Sigmoid colon (tissue), 7 donors: ENCODE measurements around the gene KLF16. TPM values are rescaled to one million over a fixed set of nuclear protein-coding genes. Genes with fewer than 3 reads are reported as not detected.

Source experiments
- DNase-seq: peaks from one replicate; pipeline ENCODE4 v3.0.0-alpha.2; 2019
- H3K27ac ChIP-seq, 4 donors: fragments of 200-600 bp; sonication (generic); one replicate each; pipeline ENCODE4 v1.5.1; 2016 to 2019; ENCODE audit warnings: mild to moderate bottlenecking in 1 of 4
- H3K27me3 ChIP-seq, 3 donors: fragments of 200-600 bp; sonication (generic); one replicate each; pipeline ENCODE4 v1.5.1; 2019; ENCODE audit warnings: mild to moderate bottlenecking in 1 of 3
- H3K36me3 ChIP-seq, 4 donors: fragments of 200-600 bp; sonication (generic); one replicate each; pipeline ENCODE4 v1.5.1; 2016 to 2019
- H3K4me1 ChIP-seq, 4 donors: fragments of 200-600 bp; sonication (generic); one replicate each; pipeline ENCODE4 v1.5.1; 2017 to 2019
- H3K4me3 ChIP-seq, 4 donors: fragments of 200-600 bp; sonication (generic); one replicate each; pipeline ENCODE4 v1.5.1; 2017 to 2019; ENCODE audit warnings: mild to moderate bottlenecking in 2 of 4, moderate library complexity in 1 of 4
- H3K9me3 ChIP-seq, 4 donors: fragments of 200-600 bp in 3 of 4; sonication (generic) in 3 of 4; one replicate each; pipeline versions ENCODE4 v1.5.1 to v1.6.1; 2013 to 2019
- CTCF ChIP-seq, 4 experiments: fragments of 450-650 bp in 3 of 4; fragments of 200-600 bp in 1 of 4; IDR thresholded peaks; one replicate each; pipeline ENCODE4 v1.5.1; 2016 to 2019; ENCODE audit warnings: antibody characterized with exemption in 4 of 4, mild to moderate bottlenecking in 3 of 4, moderate library complexity in 2 of 4
- EP300 ChIP-seq, 4 donors: sonication (generic); formaldehyde crosslinking; IDR thresholded peaks; one replicate each; pipeline ENCODE4 v1.6.1; 2017; ENCODE audit warnings: antibody characterized with exemption in 4 of 4
- POLR2A ChIP-seq, 2 donors: fragments of 450-650 bp; IDR thresholded peaks; one replicate each; pipeline ENCODE4 v1.6.1; 2016; ENCODE audit warnings: antibody characterized with exemption in 2 of 2, mild to moderate bottlenecking in 2 of 2, moderate library complexity in 2 of 2
- POLR2AphosphoS5 ChIP-seq, 4 donors: sonication (generic); formaldehyde crosslinking; IDR thresholded peaks; one replicate each; pipeline ENCODE4 v1.6.1; 2017; ENCODE audit warnings: antibody characterized with exemption in 4 of 4
- WGBS, 2 donors: extraction: QIAGEN DNeasy Blood & Tissue Kit; methylation state at CpG; one replicate each; pipeline ENCODE4 v1.1.7; 2013; 5-methylcytosine and 5-hydroxymethylcytosine counted together
- intact Hi-C: fragments of 100-400 bp; cut with DNase I; formaldehyde crosslinking; loops from one replicate; pipeline ENCODE4 v1.15.1; 2023
- polyA plus RNA-seq, 3 donors: library from polyadenylated mRNA; stranded (reverse); fragments of 200-250 nt; gene quantifications; one replicate each; pipeline ENCODE4 v1.2.3, GENCODE V29; 2013
- total RNA-seq, 4 donors: library from RNA; depleted of rRNA; stranded (reverse); fragments of >200 nt; gene quantifications; one replicate each; pipeline ENCODE4 v1.1.0, GENCODE V29; 2016
- donor health status: healthy with polysubstance abuse.
- donor health status: Bipolar disorder and iron deficiency.
- donor health status: healthy.

KLF16 gene
- total and polyA plus RNA-seq, 7 donors, result 2.1 to 20.5 (median 8.4) TPM

GRCh38 chr19:1807030-1807694, 56.2 kb downstream of the KLF16 start:
- no peaks in the 10 kb centered on the region for H3K9me3 ChIP-seq
- no peak for TF ChIP-seq CTCF (IDR thresholded peaks at IDR 0.05)
- H3K27me3 ChIP-seq, result no peaks in the 10 kb centered on the region
- no peak overlapping the region for H3K4me3 ChIP-seq
- DNase-seq, result no peak
- intact Hi-C loops, result no loop called here
- H3K27ac ChIP-seq, result no peak overlapping the region
- no peaks in the 10 kb centered on the region for H3K36me3 ChIP-seq
- WGBS, 2 donors, result 56 to 76% methylated on average over 28 of the region's 28 CpGs
- peaks cover 0 to 9% (median 6%) of the 10 kb centered on the region in 4 donors for H3K4me1 ChIP-seq

GRCh38 chr19:1806184-1807029, 57.0 kb downstream of the KLF16 start:
- no peak overlapping the region for H3K27ac ChIP-seq
- H3K9me3 ChIP-seq, result no peaks in the 10 kb centered on the region
- H3K4me1 ChIP-seq, result peaks cover 0 to 1% (median 0%) of the 10 kb centered on the region in 4 donors
- no peaks in the 10 kb centered on the region for H3K36me3 ChIP-seq
- 77 to 85% methylated on average over 45 of the region's 45 CpGs for whole genome bisulfite sequencing, 2 donors
- TF ChIP-seq CTCF (IDR thresholded peaks at IDR 0.05), result no peak
- no peak for TF ChIP-seq POLR2A (IDR thresholded peaks at IDR 0.05)
- no peak for TF ChIP-seq POLR2AphosphoS5 (IDR thresholded peaks at IDR 0.05)
- no peak for DNase-seq
- no peak overlapping the region for H3K4me3 ChIP-seq
- intact Hi-C loops, result no loop called here
- H3K27me3 ChIP-seq, result no peaks in the 10 kb centered on the region

- Histone ChIP-seq H3K27me3 (no peaks in the 10 kb centered on the region), H3K9me3 (no peaks in the 10 kb centered on the region), H3K36me3 (no peaks in the 10 kb centered on the region), H3K4me1 (no peaks in the 10 kb centered on the region), H3K27ac (no peak overlapping the region), H3K4me3 (no peak overlapping the region)
- no peak for DNase-seq
- intact Hi-C loops, result no loop called here
- TF ChIP-seq EP300 (IDR thresholded peaks at IDR 0.05) (no peak), POLR2A (IDR thresholded peaks at IDR 0.05) (no peak)
- 84 to 90% methylated on average over 24 of the region's 24 CpGs for WGBS, 2 donors
These were observed 57.8 kb downstream of the KLF16 start for GRCh38 chr19:1805401-1806183.

GRCh38 chr19:1804858-1805257, 58.5 kb downstream of the KLF16 start:
- TF ChIP-seq POLR2A (IDR thresholded peaks at IDR 0.05) (no peak), CTCF (IDR thresholded peaks at IDR 0.05) (no peak), EP300 (IDR thresholded peaks at IDR 0.05) (no peak), POLR2AphosphoS5 (IDR thresholded peaks at IDR 0.05) (no peak)
- Histone ChIP-seq H3K36me3 (no peaks in the 10 kb centered on the region), H3K27me3 (no peaks in the 10 kb centered on the region), H3K9me3 (no peaks in the 10 kb centered on the region), H3K4me1 (no peaks in the 10 kb centered on the region), H3K4me3 (no peak overlapping the region), H3K27ac (no peak overlapping the region)
- intact Hi-C loops, result no loop called here
- 75 to 91% methylated on average over 6 of the region's 6 CpGs for WGBS, 2 donors
- DNase-seq, result no peak

Other genes starting within 250 kb of the KLF16 start
- 10 to 100 TPM; 29.6 to 50.2 (median 31.8) TPM for gene TCF3, start 211.0 kb downstream of the KLF16 start, total RNA-seq
- 10 to 100 TPM; 18.6 to 66.9 (median 28.4) TPM for gene TCF3, start 211.0 kb downstream of the KLF16 start, polyA plus RNA-seq
- not detected for gene ONECUT3, start 110.1 kb downstream of the KLF16 start, total RNA-seq
- not detected for gene ONECUT3, start 110.1 kb downstream of the KLF16 start, polyA plus RNA-seq
- gene ATP8B3, start 51.3 kb downstream of the KLF16 start, total RNA-seq, result 1 to 10 TPM in 1 of 4 donors, under 1 TPM in 3; under 0.01 to 3.9 (median 0.42) TPM
- under 1 TPM in 1 of 3 donors, not detected in 2; 0.96 TPM for gene ATP8B3, start 51.3 kb downstream of the KLF16 start, polyA plus RNA-seq
- 10 to 100 TPM in 2 of 4 donors, 1 to 10 TPM in 2; 8.6 to 61.8 (median 13.1) TPM for gene REXO1, start 15.1 kb downstream of the KLF16 start, total RNA-seq
- 10 to 100 TPM in 2 of 3 donors, 1 to 10 TPM in 1; 9.0 to 34.6 (median 11.1) TPM for gene REXO1, start 15.1 kb downstream of the KLF16 start, polyA plus RNA-seq
- 10 to 100 TPM; 86.6 to 97.1 (median 92.7) TPM for gene ABHD17A, start 21.9 kb upstream of the KLF16 start, total RNA-seq
- 10 to 100 TPM; 60.7 to 76.3 (median 69.4) TPM for gene ABHD17A, start 21.9 kb upstream of the KLF16 start, polyA plus RNA-seq
- gene ADAT3, start 41.8 kb upstream of the KLF16 start, total RNA-seq, result 1 to 10 TPM in 2 of 4 donors, under 1 TPM in 2; 0.33 to 6.2 (median 1.5) TPM
- 10 to 100 TPM in 2 of 3 donors, 1 to 10 TPM in 1; 6.6 to 17.4 (median 13.2) TPM for gene ADAT3, start 41.8 kb upstream of the KLF16 start, polyA plus RNA-seq
- gene SCAMP4, start 41.8 kb upstream of the KLF16 start, total RNA-seq, result 10 to 100 TPM; 25.8 to 47.0 (median 31.0) TPM
- 10 to 100 TPM; 14.4 to 55.4 (median 16.6) TPM for gene SCAMP4, start 41.8 kb upstream of the KLF16 start, polyA plus RNA-seq
- gene CSNK1G2, start 77.6 kb upstream of the KLF16 start, total RNA-seq, result 10 to 100 TPM; 26.8 to 49.9 (median 40.1) TPM
- gene CSNK1G2, start 77.6 kb upstream of the KLF16 start, polyA plus RNA-seq, result 10 to 100 TPM; 24.6 to 91.1 (median 31.7) TPM
- gene BTBD2, start 152.1 kb upstream of the KLF16 start, total RNA-seq, result 10 to 100 TPM; 43.8 to 82.8 (median 50.3) TPM
- 10 to 100 TPM; 31.9 to 58.7 (median 46.2) TPM for gene BTBD2, start 152.1 kb upstream of the KLF16 start, polyA plus RNA-seq
- gene MKNK2, start 187.7 kb upstream of the KLF16 start, total RNA-seq, result 100 to 1,000 TPM in 3 of 4 donors, 10 to 100 TPM in 1; 83.1 to 124 (median 107) TPM
- gene MKNK2, start 187.7 kb upstream of the KLF16 start, polyA plus RNA-seq, result 100 to 1,000 TPM; 121 to 157 (median 129) TPM
- 10 to 100 TPM; 25.7 to 65.4 (median 32.0) TPM for gene MOB3A, start 232.7 kb upstream of the KLF16 start, total RNA-seq
- 10 to 100 TPM; 14.4 to 36.1 (median 14.6) TPM for gene MOB3A, start 232.7 kb upstream of the KLF16 start, polyA plus RNA-seq
- gene IZUMO4, start 233.3 kb upstream of the KLF16 start, total RNA-seq, result 1 to 10 TPM; 2.3 to 6.0 (median 4.6) TPM
- 1 to 10 TPM; 2.4 to 8.5 (median 3.5) TPM for gene IZUMO4, start 233.3 kb upstream of the KLF16 start, polyA plus RNA-seq